ENCODE data around the gene PPP1R7. TPM values are rescaled to one million over a fixed set of nuclear protein-coding genes. Genes with fewer than 3 reads are reported as not detected.
A peak's percentile ranks its signal among the peaks of the same experiment; 100 is the strongest.

Gene PPP1R7
- total RNA-seq, 2 donors from 2014 or later = 48.5 to 52.7 TPM

- no peaks in the 10 kb centered on the region for H3K4me1 ChIP-seq (ENCODE audit: control insufficient read depth, insufficient read depth, low read length)
- no peak overlapping the region for H3K27ac ChIP-seq (ENCODE audit: low read depth, low read length)
- no peak for TF ChIP-seq CTCF (conservative IDR thresholded peaks at IDR 0.05)
- no peak overlapping the region for H3K4me3 ChIP-seq (ENCODE audit: low read length)
- H3K4me1 Mint-ChIP-seq = no peaks in the 10 kb centered on the region
- H3K4me3 Mint-ChIP-seq = no peak overlapping the region
- no peaks in the 10 kb centered on the region for H3K9me3 ChIP-seq (ENCODE audit: control insufficient read depth, low read length)
- no peaks in the 10 kb centered on the region for H3K9me3 Mint-ChIP-seq
- 95 to 100% methylated on average over 12 to 14 of the region's 14 CpGs for WGBS, 2 experiments (ENCODE audit: insufficient coverage in 1 of 2, insufficient read length in 1 of 2)
- peaks cover 26% of the 10 kb centered on the region for H3K36me3 ChIP-seq (ENCODE audit: control insufficient read depth, insufficient read depth, low read length)
- no peak for DNase-seq
- no peaks in the 10 kb centered on the region for H3K27me3 Mint-ChIP-seq (ENCODE audit: insufficient read depth)
- peak overlapping the region; percentile 66 for H3K27ac Mint-ChIP-seq
- H3K9ac ChIP-seq (ENCODE audit: extremely low read depth, low read length, poor library complexity, severe bottlenecking) = no peak overlapping the region
- H3K36me3 Mint-ChIP-seq (ENCODE audit: low read depth) = peaks cover 51% of the 10 kb centered on the region
- no peaks in the 10 kb centered on the region for H3K27me3 ChIP-seq (ENCODE audit: control insufficient read depth, insufficient read depth, low read length, poor library complexity, severe bottlenecking)
Observed at GRCh38 chr2:241141214-241141770, 9.0 kb upstream of the PPP1R7 start.

GRCh38 chr2:241142063-241142462, 8.2 kb upstream of the PPP1R7 start:
- H3K27me3 Mint-ChIP-seq (ENCODE audit: insufficient read depth) = no peaks in the 10 kb centered on the region
- Histone ChIP-seq H3K9ac (ENCODE audit: extremely low read depth, low read length, poor library complexity, severe bottlenecking) (no peak overlapping the region), H3K36me3 (ENCODE audit: control insufficient read depth, insufficient read depth, low read length) (peaks cover 26% of the 10 kb centered on the region), H3K4me1 (ENCODE audit: control insufficient read depth, insufficient read depth, low read length) (no peaks in the 10 kb centered on the region), H3K4me3 (ENCODE audit: low read length) (no peak overlapping the region), H3K9me3 (ENCODE audit: control insufficient read depth, low read length) (no peaks in the 10 kb centered on the region), H3K27me3 (ENCODE audit: control insufficient read depth, insufficient read depth, low read length, poor library complexity, severe bottlenecking) (no peaks in the 10 kb centered on the region), H3K27ac (ENCODE audit: low read depth, low read length) (no peak overlapping the region)
- H3K27ac Mint-ChIP-seq = peak overlapping the region; percentile 67
- DNase-seq = no peak
- no peaks in the 10 kb centered on the region for H3K9me3 Mint-ChIP-seq
- no peaks in the 10 kb centered on the region for H3K4me1 Mint-ChIP-seq
- no peak for TF ChIP-seq CTCF (conservative IDR thresholded peaks at IDR 0.05)
- H3K4me3 Mint-ChIP-seq = no peak overlapping the region
- 96 to 100% methylated on average over 4 to 6 of the region's 6 CpGs for WGBS, 2 experiments (ENCODE audit: insufficient coverage in 1 of 2, insufficient read length in 1 of 2)
- H3K36me3 Mint-ChIP-seq (ENCODE audit: low read depth) = peaks cover 49% of the 10 kb centered on the region

GRCh38 chr2:241142593-241142992, 7.7 kb upstream of the PPP1R7 start:
- no peak overlapping the region for H3K4me3 Mint-ChIP-seq
- DNase-seq = no peak
- no peaks in the 10 kb centered on the region for H3K27me3 Mint-ChIP-seq (ENCODE audit: insufficient read depth)
- H3K4me3 ChIP-seq (ENCODE audit: low read length) = no peak overlapping the region
- H3K9me3 Mint-ChIP-seq = no peaks in the 10 kb centered on the region
- no peaks in the 10 kb centered on the region for H3K4me1 Mint-ChIP-seq
- 95% methylated on average over 8 to 9 of the region's 9 CpGs for WGBS, 2 experiments (ENCODE audit: insufficient coverage in 1 of 2, insufficient read length in 1 of 2)
- H3K27me3 ChIP-seq (ENCODE audit: control insufficient read depth, insufficient read depth, low read length, poor library complexity, severe bottlenecking) = no peaks in the 10 kb centered on the region
- H3K36me3 Mint-ChIP-seq (ENCODE audit: low read depth) = peaks cover 49% of the 10 kb centered on the region
- no peaks in the 10 kb centered on the region for H3K4me1 ChIP-seq (ENCODE audit: control insufficient read depth, insufficient read depth, low read length)
- no peak overlapping the region for H3K27ac Mint-ChIP-seq
- no peak overlapping the region for H3K9ac ChIP-seq (ENCODE audit: extremely low read depth, low read length, poor library complexity, severe bottlenecking)
- no peaks in the 10 kb centered on the region for H3K9me3 ChIP-seq (ENCODE audit: control insufficient read depth, low read length)
- H3K36me3 ChIP-seq (ENCODE audit: control insufficient read depth, insufficient read depth, low read length) = peaks cover 26% of the 10 kb centered on the region
- no peak overlapping the region for H3K27ac ChIP-seq (ENCODE audit: low read depth, low read length)
- TF ChIP-seq CTCF (conservative IDR thresholded peaks at IDR 0.05) = no peak

All from endodermal cell (in vitro differentiated cells).